HEK293 (cell line): ENCODE measurements around the gene CMTM1.

Experiments used
- CTCF ChIA-PET: fragments of 350-600 bp; formaldehyde crosslinking; extraction: SDS; loops from one replicate; lab custom pipeline; 2021; ENCODE audit warnings: antibody characterized with exemption; lab: Yijun Ruan, JAX
- POLR2A ChIA-PET: fragments of 300-600 bp; formaldehyde crosslinking; extraction: SDS; loops from one replicate; lab custom pipeline; 2020; ENCODE audit warnings: antibody characterized with exemption, inconsistent platforms; lab: Yijun Ruan, JAX
- H3K27ac ChIP-seq: fragments of 200-500 bp; sonication (Bioruptor generic); 2 replicates; pipeline ENCODE4 v1.5.1; 2014; ENCODE audit warnings: low read depth, low read length, control low read depth, inconsistent platforms; ENCODE audit errors: extremely low read depth
- H3K36me3 ChIP-seq, 2 experiments: fragments of 200-500 bp in 1 of 2; sonication (Bioruptor generic) in 1 of 2; 1 replicate in 1 of 2; 2 replicates in 1 of 2; pipeline ENCODE4 v1.5.1; 2014 to 2017; ENCODE audit warnings: inconsistent platforms in 2 of 2, low read length in 2 of 2; ENCODE audit not compliant: control insufficient read depth in 2 of 2, insufficient read depth in 1 of 2
- H3K4me1 ChIP-seq: fragments of 200-500 bp; sonication (Bioruptor generic); 2 replicates; pipeline ENCODE4 v1.5.1; 2014; ENCODE audit warnings: mild to moderate bottlenecking, low read length, inconsistent platforms; ENCODE audit not compliant: control insufficient read depth, insufficient read depth
- H3K4me3 ChIP-seq: 2 replicates; pipeline ENCODE4 v1.5.1; 2011; ENCODE audit warnings: low read depth, mild to moderate bottlenecking, control low read depth, low read length, moderate library complexity
- H3K9me3 ChIP-seq: fragments of 200-500 bp; sonication (Bioruptor generic); 2 replicates; pipeline ENCODE4 v1.5.1; 2014; ENCODE audit warnings: low read depth, low read length, inconsistent platforms; ENCODE audit not compliant: control insufficient read depth, insufficient read depth
- BCL11B ChIP-seq: fragments of 450-650 bp; formaldehyde crosslinking; IDR thresholded peaks from 2 replicates; pipeline ENCODE4 v1.5.1; 2016; ENCODE audit warnings: low read depth, missing biosample characterization, missing genetic modification characterization
- HOXD13 ChIP-seq: sonication (generic); formaldehyde crosslinking; IDR thresholded peaks from 2 replicates; pipeline ENCODE4 v1.8.0; 2022; ENCODE audit warnings: missing genetic modification reagents, borderline replicate concordance
- KLF1 ChIP-seq: fragments of 450-650 bp; formaldehyde crosslinking; IDR thresholded peaks from 2 replicates; pipeline ENCODE4 v1.5.1; 2016; ENCODE audit warnings: missing biosample characterization, missing genetic modification characterization
- KLF16 ChIP-seq: fragments of 450-650 bp; formaldehyde crosslinking; IDR thresholded peaks from 2 replicates; pipeline ENCODE4 v1.5.1; 2017; ENCODE audit warnings: missing biosample characterization, missing genetic modification characterization
- KLF7 ChIP-seq: fragments of 450-650 bp; formaldehyde crosslinking; IDR thresholded peaks from 2 replicates; pipeline ENCODE4 v1.5.1; 2016; ENCODE audit warnings: missing biosample characterization, missing genetic modification characterization, borderline replicate concordance
- KLF9 ChIP-seq: fragments of 450-650 bp; formaldehyde crosslinking; IDR thresholded peaks from 2 replicates; pipeline ENCODE4 v1.5.1; 2016; ENCODE audit warnings: missing biosample characterization, missing genetic modification characterization, low read depth
- MYNN ChIP-seq: fragments of 450-650 bp; formaldehyde crosslinking; IDR thresholded peaks from 2 replicates; pipeline ENCODE4 v1.5.1; 2016; ENCODE audit warnings: missing biosample characterization, missing genetic modification characterization, borderline replicate concordance
- SALL2 ChIP-seq: fragments of 450-650 bp; formaldehyde crosslinking; IDR thresholded peaks from 2 replicates; pipeline ENCODE4 v1.5.0; 2017; ENCODE audit warnings: missing biosample characterization, mild to moderate bottlenecking, missing genetic modification characterization, borderline replicate concordance
- TRIM28 ChIP-seq: IDR thresholded peaks from 2 replicates; pipeline ENCODE4 v1.6.1; 2011; ENCODE audit warnings: low read length, control low read depth, borderline replicate concordance
- YY1 ChIP-seq: fragments of 450-650 bp; formaldehyde crosslinking; IDR thresholded peaks from 2 replicates; pipeline ENCODE4 v1.5.1; 2018; ENCODE audit warnings: missing biosample characterization, missing genetic modification characterization
- YY2 ChIP-seq: fragments of 450-650 bp; formaldehyde crosslinking; IDR thresholded peaks from 2 replicates; pipeline ENCODE4 v1.5.1; 2016; ENCODE audit warnings: missing biosample characterization, missing genetic modification characterization
- ZNF132 ChIP-seq: fragments of 450-650 bp; formaldehyde crosslinking; IDR thresholded peaks from 2 replicates; pipeline ENCODE4 v1.5.1; 2017; ENCODE audit warnings: missing biosample characterization, missing genetic modification characterization, borderline replicate concordance
- ZNF140 ChIP-seq: fragments of 450-650 bp; formaldehyde crosslinking; IDR thresholded peaks from 2 replicates; pipeline ENCODE4 v1.5.1; 2016; ENCODE audit warnings: missing biosample characterization, missing genetic modification characterization
- ZNF146 ChIP-seq: fragments of 450-650 bp; formaldehyde crosslinking; IDR thresholded peaks from 2 replicates; pipeline ENCODE4 v1.5.1; 2016; ENCODE audit warnings: missing biosample characterization, missing genetic modification characterization
- ZNF18 ChIP-seq: fragments of 450-650 bp; formaldehyde crosslinking; IDR thresholded peaks from 2 replicates; pipeline ENCODE4 v1.5.1; 2016; ENCODE audit warnings: missing biosample characterization, missing genetic modification characterization
- ZNF26 ChIP-seq: fragments of 450-650 bp; formaldehyde crosslinking; IDR thresholded peaks from 2 replicates; pipeline ENCODE4 v1.5.1; 2016; ENCODE audit warnings: missing biosample characterization, missing genetic modification characterization
- ZNF274 ChIP-seq, 2 experiments: fragments of 200-500 bp in 1 of 2; fragments of 450-650 bp in 1 of 2; sonication (Bioruptor generic) in 1 of 2; formaldehyde crosslinking in 1 of 2; IDR thresholded peaks; 2 replicates each; pipeline versions ENCODE4 v1.5.1 to v1.6.1; 2014 to 2016; ENCODE audit warnings: borderline replicate concordance in 1 of 2, inconsistent platforms in 1 of 2, low read length in 1 of 2, missing biosample characterization in 1 of 2, missing genetic modification characterization in 1 of 2
- ZNF335 ChIP-seq: fragments of 450-650 bp; formaldehyde crosslinking; conservative IDR thresholded peaks from 2 replicates; pipeline ENCODE4 v1.5.1; 2016; ENCODE audit warnings: missing biosample characterization, missing genetic modification characterization
- ZNF510 ChIP-seq: fragments of 450-650 bp; formaldehyde crosslinking; IDR thresholded peaks from 2 replicates; pipeline ENCODE4 v1.5.1; 2018; ENCODE audit warnings: mild to moderate bottlenecking, missing genetic modification characterization, missing biosample characterization; ENCODE audit not compliant: insufficient replicate concordance
- ZNF555 ChIP-seq: fragments of 450-650 bp; formaldehyde crosslinking; conservative IDR thresholded peaks from 2 replicates; pipeline ENCODE4 v1.5.1; 2017; ENCODE audit warnings: missing biosample characterization, mild to moderate bottlenecking, missing genetic modification characterization, inconsistent platforms
- ZNF561 ChIP-seq: fragments of 450-650 bp; IDR thresholded peaks from 2 replicates; pipeline ENCODE4 v1.5.1; 2018; ENCODE audit warnings: missing biosample characterization, missing genetic modification characterization, borderline replicate concordance
- ZNF571 ChIP-seq: fragments of 450-650 bp; formaldehyde crosslinking; IDR thresholded peaks from 2 replicates; pipeline ENCODE4 v1.5.0; 2017; ENCODE audit warnings: missing biosample characterization, missing genetic modification characterization
- ZNF645 ChIP-seq: fragments of 450-650 bp; formaldehyde crosslinking; IDR thresholded peaks from 2 replicates; pipeline ENCODE4; 2016; ENCODE audit warnings: missing biosample characterization, missing genetic modification characterization
- ZNF692 ChIP-seq: fragments of 450-650 bp; formaldehyde crosslinking; IDR thresholded peaks from 2 replicates; pipeline ENCODE4 v1.5.1; 2016; ENCODE audit warnings: missing biosample characterization, missing genetic modification characterization
- ZNF776 ChIP-seq: fragments of 450-650 bp; formaldehyde crosslinking; IDR thresholded peaks from 2 replicates; pipeline ENCODE4 v1.5.0; 2017; ENCODE audit warnings: missing biosample characterization, missing genetic modification characterization, borderline replicate concordance
- ZNF791 ChIP-seq: fragments of 450-650 bp; formaldehyde crosslinking; IDR thresholded peaks from 2 replicates; pipeline ENCODE4 v1.5.1; 2016; ENCODE audit warnings: missing biosample characterization, missing genetic modification characterization
- ZSCAN23 ChIP-seq: fragments of 450-650 bp; formaldehyde crosslinking; IDR thresholded peaks from 2 replicates; pipeline ENCODE4 v1.5.1; 2016; ENCODE audit warnings: missing biosample characterization, missing genetic modification characterization

The CMTM1 gene

GRCh38 chr16:66551788-66552285 is 14.4 kb upstream of the CMTM1 start:
- peaks cover 0 to 10% of the 10 kb centered on the region in 2 experiments; a peak in 1 of 3 replicates for H3K36me3 ChIP-seq
- H3K9me3 ChIP-seq: no peaks in the 10 kb centered on the region
- H3K4me3 ChIP-seq: peak overlapping the region; percentile 55
- ChIA-PET CTCF (interaction anchor here (0.6 to 2.6 kb wide), 9 partner anchors 10 to 279 kb away, joined by 3 to 8 read pairs (median 3); partner anchors contain the start of gene NAE1), POLR2A (interaction anchor here (0.7 to 1.4 kb wide), 7 partner anchors 9 to 321 kb away, joined by 3 to 7 read pairs (median 4); no protein-coding TSS in a partner anchor)
- no peaks in the 10 kb centered on the region for H3K4me1 ChIP-seq
- peak overlapping the region; percentile 64; the same call in 1 of the 2 replicates for H3K27ac ChIP-seq
- TF ChIP-seq ZNF571 (tag by site-specific recombination) (no peak), KLF9 (tag by site-specific recombination) (no peak), ZNF561 (peak; percentile 18; the same call in 1 of the 2 replicates), YY1 (0 out of 2 replicates have a peak, but pooled peaks have one; percentile 40), ZNF692 (no peak), ZNF555 (no peak), ZNF140 (no peak), YY2 (tag by site-specific recombination) (peak; percentile 56), ZNF132 (tag by site-specific recombination) (no peak), KLF1 (tag by site-specific recombination) (no peak), BCL11B (tag by site-specific recombination) (no peak), ZNF645 (tag by site-specific recombination) (no peak), KLF7 (tag by site-specific recombination) (no peak), ZNF18 (tag by site-specific recombination) (no peak), ZNF510 (no peak), ZNF335 (tag by site-specific recombination) (peak; percentile 66; the same call in 1 of the 2 replicates), SALL2 (tag by site-specific recombination) (no peak), HOXD13 (CRISPR knock-in tag) (no peak)
- TF ChIP-seq, all 188 proteins: peak for 4

GRCh38 chr16:66552286-66553177 is 13.7 kb upstream of the CMTM1 start, which contains the start of gene CKLF:
TSS of gene CKLF (plus strand) at chr16:66552576. CDS start at chr16:66552716, 140 bp downstream.
- CTCF ChIA-PET: interaction anchor here (0.8 to 2.6 kb wide), 7 partner anchors 11 to 278 kb away, joined by 3 to 8 read pairs (median 3); partner anchors contain the start of gene NAE1
- Histone ChIP-seq H3K4me3 (peak within 1 kb of the TSS; percentile 55), H3K27ac (peak within 1 kb of the TSS; percentile 64; the same call in 1 of the 2 replicates), H3K36me3 (peaks cover 0 to 13% of the 10 kb centered on the region in 2 experiments; a peak in 1 of 3 replicates), H3K4me1 (no peaks in the 10 kb centered on the region), H3K9me3 (no peaks in the 10 kb centered on the region)
- POLR2A ChIA-PET: interaction anchor here (1.0 to 1.4 kb wide), 6 partner anchors 9 to 41 kb away, joined by 3 to 7 read pairs (median 4); no protein-coding TSS in a partner anchor
- no peak for TF ChIP-seq ZNF776 (tag by site-specific recombination)
- TF ChIP-seq TRIM28: no peak
- peak; percentile 94 for TF ChIP-seq KLF16
- no peak for TF ChIP-seq ZNF791
- TF ChIP-seq ZNF146 (tag by site-specific recombination): no peak
- no peak for TF ChIP-seq ZNF26
- TF ChIP-seq ZSCAN23 (tag by site-specific recombination): no peak
- TF ChIP-seq ZNF274 (IDR thresholded peaks at IDR 0.05; ENCODE audit: low read length): no peak
- TF ChIP-seq ZNF274 (tag by site-specific recombination; IDR thresholded peaks at IDR 0.05; ENCODE audit: borderline replicate concordance): no peak
- no peak for TF ChIP-seq MYNN (tag by site-specific recombination)
